SJSA1 (cell line): ENCODE results near the gene SLC17A9. TPM values are rescaled to one million over a fixed set of nuclear protein-coding genes. Genes with fewer than 3 reads are reported as not detected.

Experiments
- DNase-seq, 2 experiments: peaks; one replicate each; pipeline ENCODE4 v3.0.0-alpha.2; 2015 to 2020; ENCODE audit warnings: low spot score in 2 of 2, low read depth in 1 of 2
- H3K27ac ChIP-seq: fragments of 250-450 bp; sonication (Bioruptor Pico); 2 replicates; pipeline ENCODE4 v1.5.1; 2020; ENCODE audit warnings: mild to moderate bottlenecking, moderate library complexity
- H3K27me3 ChIP-seq: fragments of 250-450 bp; sonication (Bioruptor Pico); replicated peaks from 2 replicates; pipeline ENCODE4 v1.5.1; 2020; ENCODE audit warnings: mild to moderate bottlenecking, moderate library complexity
- H3K36me3 ChIP-seq: fragments of 250-450 bp; sonication (Bioruptor Pico); 2 replicates; pipeline ENCODE4 v1.5.1; 2020; ENCODE audit warnings: mild to moderate bottlenecking
- H3K4me1 ChIP-seq: fragments of 250-450 bp; sonication (Bioruptor Pico); replicated peaks from 2 replicates; pipeline ENCODE4 v1.6.1; 2021; ENCODE audit warnings: mild to moderate bottlenecking
- H3K4me3 ChIP-seq: fragments of 250-450 bp; sonication (Bioruptor Pico); 2 replicates; pipeline ENCODE4 v1.5.1; 2020; ENCODE audit warnings: mild to moderate bottlenecking
- H3K9me3 ChIP-seq: fragments of 250-450 bp; sonication (Bioruptor Pico); replicated peaks from 2 replicates; pipeline ENCODE4 v1.5.1; 2020; ENCODE audit warnings: mild to moderate bottlenecking
- total RNA-seq: library from RNA; depleted of rRNA; stranded (reverse); fragments of >200 nt; shearing (Covaris generic); gene quantifications from 2 replicates; pipeline ENCODE4 v1.2.3, GENCODE V29; 2014

Gene SLC17A9
- total RNA-seq, 1 experiment from 2014 or later, result not detected

GRCh38 chr20:62977613-62978560 lies 25.4 kb downstream of the SLC17A9 start:
- Histone ChIP-seq H3K4me3 (no peak overlapping the region), H3K9me3 (no peaks in the 10 kb centered on the region), H3K4me1 (no peaks in the 10 kb centered on the region; the same call in 1 of the 2 replicates), H3K36me3 (no peaks in the 10 kb centered on the region), H3K27me3 (peaks cover 90% of the 10 kb centered on the region), H3K27ac (no peak overlapping the region)
- DNase-seq, result no peak

GRCh38 chr20:62978561-62978943 lies 26.0 kb downstream of the SLC17A9 start:
- no peak for DNase-seq
- H3K27me3 ChIP-seq, result peaks cover 86% of the 10 kb centered on the region
- H3K9me3 ChIP-seq, result no peaks in the 10 kb centered on the region
- H3K27ac ChIP-seq, result no peak overlapping the region
- no peaks in the 10 kb centered on the region for H3K4me1 ChIP-seq
- no peak overlapping the region for H3K4me3 ChIP-seq
- no peaks in the 10 kb centered on the region for H3K36me3 ChIP-seq

- peaks cover 86% of the 10 kb centered on the region for H3K27me3 ChIP-seq
Observed at GRCh38 chr20:62979310-62979709, 26.8 kb downstream of the SLC17A9 start.

GRCh38 chr20:62979876-62980373 lies 27.4 kb downstream of the SLC17A9 start:
- Histone ChIP-seq H3K4me3 (no peak overlapping the region), H3K4me1 (no peaks in the 10 kb centered on the region), H3K27ac (no peak overlapping the region), H3K27me3 (peaks cover 82% of the 10 kb centered on the region), H3K9me3 (no peaks in the 10 kb centered on the region), H3K36me3 (no peaks in the 10 kb centered on the region)
- no peak for DNase-seq

More at GRCh38 chr20:62979310-62979709, 26.8 kb downstream of the SLC17A9 start:
- Histone ChIP-seq H3K4me1 (no peaks in the 10 kb centered on the region), H3K36me3 (no peaks in the 10 kb centered on the region), H3K4me3 (no peak overlapping the region), H3K9me3 (no peaks in the 10 kb centered on the region), H3K27ac (no peak overlapping the region)
- no peak for DNase-seq

GRCh38 chr20:62980380-62980960 lies 28.0 kb downstream of the SLC17A9 start:
- H3K27ac ChIP-seq, result no peak overlapping the region
- DNase-seq, result no peak
- H3K27me3 ChIP-seq, result peaks cover 82% of the 10 kb centered on the region
- H3K9me3 ChIP-seq, result no peaks in the 10 kb centered on the region
- H3K4me3 ChIP-seq, result no peak overlapping the region
- H3K36me3 ChIP-seq, result no peaks in the 10 kb centered on the region
- no peaks in the 10 kb centered on the region for H3K4me1 ChIP-seq

GRCh38 chr20:62980970-62981369 lies 28.5 kb downstream of the SLC17A9 start:
- no peak for DNase-seq
- no peak overlapping the region for H3K27ac ChIP-seq

GRCh38 chr20:62982124-62983075 lies 29.9 kb downstream of the SLC17A9 start:
- H3K9me3 ChIP-seq, result no peaks in the 10 kb centered on the region
- DNase-seq, result no peak
- no peaks in the 10 kb centered on the region for H3K36me3 ChIP-seq
- H3K27me3 ChIP-seq, result peaks cover 74% of the 10 kb centered on the region
- H3K27ac ChIP-seq, result no peak overlapping the region
- no peaks in the 10 kb centered on the region for H3K4me1 ChIP-seq
- H3K4me3 ChIP-seq, result no peak overlapping the region

More at GRCh38 chr20:62980970-62981369, 28.5 kb downstream of the SLC17A9 start:
- Histone ChIP-seq H3K36me3 (no peaks in the 10 kb centered on the region), H3K27me3 (peaks cover 82% of the 10 kb centered on the region), H3K9me3 (no peaks in the 10 kb centered on the region), H3K4me3 (no peak overlapping the region), H3K4me1 (no peaks in the 10 kb centered on the region)

GRCh38 chr20:62983210-62983609 lies 30.7 kb downstream of the SLC17A9 start:
- Histone ChIP-seq H3K27ac (no peak overlapping the region), H3K9me3 (no peaks in the 10 kb centered on the region), H3K27me3 (peaks cover 67% of the 10 kb centered on the region), H3K4me1 (no peaks in the 10 kb centered on the region), H3K36me3 (no peaks in the 10 kb centered on the region), H3K4me3 (no peak overlapping the region)
- DNase-seq, result no peak

- no peak overlapping the region for H3K4me3 ChIP-seq
- peaks cover 60% of the 10 kb centered on the region for H3K27me3 ChIP-seq
- no peak overlapping the region for H3K27ac ChIP-seq
- no peaks in the 10 kb centered on the region for H3K36me3 ChIP-seq
- no peak for DNase-seq
- peaks cover 6% of the 10 kb centered on the region for H3K4me1 ChIP-seq
- no peaks in the 10 kb centered on the region for H3K9me3 ChIP-seq
Observed at GRCh38 chr20:62984666-62985443, 32.3 kb downstream of the SLC17A9 start.

GRCh38 chr20:62985444-62985778 lies 32.9 kb downstream of the SLC17A9 start:
- H3K36me3 ChIP-seq, result no peaks in the 10 kb centered on the region
- DNase-seq, result no peak
- peaks cover 57% of the 10 kb centered on the region for H3K27me3 ChIP-seq

GRCh38 chr20:62986257-62986800 lies 33.8 kb downstream of the SLC17A9 start:
- peaks cover 59% of the 10 kb centered on the region for H3K27me3 ChIP-seq

More at GRCh38 chr20:62985444-62985778, 32.9 kb downstream of the SLC17A9 start:
- Histone ChIP-seq H3K27ac (no peak overlapping the region), H3K4me3 (no peak overlapping the region), H3K4me1 (peaks cover 6% of the 10 kb centered on the region), H3K9me3 (no peaks in the 10 kb centered on the region)

GRCh38 chr20:62987114-62987513 lies 34.6 kb downstream of the SLC17A9 start:
- no peak for DNase-seq
- no peaks in the 10 kb centered on the region for H3K9me3 ChIP-seq
- H3K27ac ChIP-seq, result no peak overlapping the region
- H3K27me3 ChIP-seq, result peaks cover 57% of the 10 kb centered on the region
- no peaks in the 10 kb centered on the region for H3K36me3 ChIP-seq
- H3K4me3 ChIP-seq, result no peak overlapping the region
- peaks cover 6% of the 10 kb centered on the region for H3K4me1 ChIP-seq

More at GRCh38 chr20:62986257-62986800, 33.8 kb downstream of the SLC17A9 start:
- Histone ChIP-seq H3K36me3 (no peaks in the 10 kb centered on the region), H3K4me3 (no peak overlapping the region), H3K4me1 (peaks cover 6% of the 10 kb centered on the region), H3K9me3 (no peaks in the 10 kb centered on the region), H3K27ac (no peak overlapping the region)
- DNase-seq, result no peak
